KMS-11 (cell line): Measurements from ENCODE around the gene C17orf114.

ENCODE experiments used
- H2AFZ ChIP-seq: fragments of 200-600 bp; sonication (generic); 2 replicates; pipeline ENCODE4 v1.6.1; 2016; ENCODE audit warnings: antibody characterized with exemption, mixed run types, low read depth
- H3K27ac ChIP-seq: fragments of 200-600 bp; sonication (generic); 2 replicates; pipeline ENCODE4 v1.6.1; 2016; ENCODE audit warnings: mild to moderate bottlenecking, mixed run types
- H3K27me3 ChIP-seq: fragments of 200-600 bp; sonication (generic); 2 replicates; pipeline ENCODE4 v1.6.1; 2017; ENCODE audit warnings: mild to moderate bottlenecking, low read depth, mixed run types, moderate library complexity; ENCODE audit not compliant: insufficient read depth
- H3K36me3 ChIP-seq: fragments of 200-600 bp; sonication (generic); 2 replicates; pipeline ENCODE4 v1.6.1; 2017; ENCODE audit warnings: mild to moderate bottlenecking, mixed run types; ENCODE audit not compliant: insufficient read depth
- H3K4me1 ChIP-seq: fragments of 200-600 bp; sonication (generic); 2 replicates; pipeline ENCODE4 v1.6.1; 2016; ENCODE audit warnings: mild to moderate bottlenecking, low read depth, mixed run types; ENCODE audit not compliant: poor library complexity, severe bottlenecking
- H3K4me2 ChIP-seq: fragments of 200-600 bp; sonication (generic); 2 replicates; pipeline ENCODE4 v1.7.0; 2016; ENCODE audit warnings: mild to moderate bottlenecking, mixed run types
- H3K4me3 ChIP-seq: fragments of 200-600 bp; sonication (generic); IDR thresholded peaks from 2 replicates; pipeline ENCODE4 v1.6.1; 2017; ENCODE audit warnings: low read depth, low read length, mixed read lengths; ENCODE audit not compliant: insufficient read depth
- H3K79me2 ChIP-seq: fragments of 200-600 bp; sonication (generic); 2 replicates; pipeline ENCODE4 v1.6.1; 2016; ENCODE audit warnings: low read depth, mixed run types; ENCODE audit not compliant: insufficient read depth
- H3K9ac ChIP-seq: fragments of 200-600 bp; sonication (generic); 2 replicates; pipeline ENCODE4 v1.6.1; 2016; ENCODE audit warnings: mild to moderate bottlenecking, mixed run types
- H4K20me1 ChIP-seq: fragments of 200-600 bp; sonication (generic); 2 replicates; pipeline ENCODE4 v1.6.1; 2016; ENCODE audit warnings: mild to moderate bottlenecking, mixed run types; ENCODE audit not compliant: insufficient read depth
- CTCF ChIP-seq: fragments of 200-600 bp; sonication (generic); conservative IDR thresholded peaks from 2 replicates; pipeline ENCODE4 v1.6.1; 2017; ENCODE audit warnings: low read depth, mild to moderate bottlenecking, antibody characterized with exemption, low read length, moderate library complexity, mixed read lengths

Gene C17orf114

GRCh38 chr17:4789701-4789950 lies 12.5 kb downstream of the C17orf114 start:
- no peaks in the 10 kb centered on the region for H3K36me3 ChIP-seq
- no peaks in the 10 kb centered on the region for H3K79me2 ChIP-seq
- TF ChIP-seq CTCF, result no peak
- H3K27ac ChIP-seq, result peak overlapping the region; percentile 48
- no peaks in the 10 kb centered on the region for H3K27me3 ChIP-seq
- H3K9ac ChIP-seq, result no peak overlapping the region; the same call in 1 of the 2 replicates
- H3K4me3 ChIP-seq, result no peak overlapping the region
- H3K4me2 ChIP-seq, result no peak overlapping the region
- no peak overlapping the region for H2AFZ ChIP-seq
- H3K4me1 ChIP-seq, result no peaks in the 10 kb centered on the region
- H4K20me1 ChIP-seq, result no peaks in the 10 kb centered on the region

- no peak within 1 kb of the TSS; the same call in 1 of the 2 replicates for H3K9ac ChIP-seq
- H3K4me2 ChIP-seq, result no peak within 1 kb of the TSS
- no peak for TF ChIP-seq CTCF
- no peaks in the 10 kb centered on the region for H3K36me3 ChIP-seq
- H3K4me1 ChIP-seq, result no peaks in the 10 kb centered on the region
- no peaks in the 10 kb centered on the region for H3K27me3 ChIP-seq
- H3K27ac ChIP-seq, result peak within 1 kb of the TSS; percentile 48
- H4K20me1 ChIP-seq, result no peaks in the 10 kb centered on the region
- no peak within 1 kb of the TSS for H2AFZ ChIP-seq
- H3K4me3 ChIP-seq, result no peak within 1 kb of the TSS
- H3K79me2 ChIP-seq, result no peaks in the 10 kb centered on the region
These were observed 13.1 kb downstream of the C17orf114 start, which contains the start of gene GLTPD2 for GRCh38 chr17:4788807-4789700. GLTPD2 (plus strand) TSS chr17:4788964; CDS start chr17:4789012, 48 bp downstream.

DNA sequence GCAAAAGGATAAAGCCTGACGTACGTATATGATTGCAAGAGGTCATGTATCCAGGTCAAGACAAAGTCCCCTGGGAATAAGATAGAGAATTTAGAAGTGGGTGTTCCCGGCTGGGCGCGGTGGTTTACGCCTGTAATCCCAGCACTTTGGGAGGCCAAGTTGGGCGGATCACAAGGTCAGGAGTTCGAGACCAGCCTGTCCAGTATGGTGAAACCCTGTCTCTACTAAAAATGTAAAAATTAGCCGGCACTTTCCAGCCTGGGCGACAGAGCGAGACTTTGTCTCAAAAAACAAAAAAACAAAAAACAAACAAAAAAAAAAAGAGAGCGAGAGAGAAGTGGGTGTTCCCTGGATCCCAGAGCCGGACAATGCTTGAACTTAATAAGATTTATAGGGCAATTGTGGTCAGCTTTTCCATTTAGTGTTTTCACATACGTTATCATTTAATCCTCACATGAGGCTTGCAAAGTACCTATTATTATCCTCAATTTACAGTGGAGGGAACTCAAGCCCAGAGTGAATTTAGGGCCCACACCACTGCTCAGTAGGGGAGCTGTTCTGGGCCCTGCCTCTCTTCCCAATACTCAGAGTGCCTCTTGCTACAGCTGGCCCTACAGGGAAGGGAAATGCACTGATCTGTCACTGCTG lies 13.8 kb downstream of the C17orf114 start:
- Histone ChIP-seq H3K4me2 (no peak overlapping the region), H3K27me3 (no peaks in the 10 kb centered on the region), H2AFZ (no peak overlapping the region), H3K4me3 (no peak overlapping the region), H3K36me3 (no peaks in the 10 kb centered on the region), H3K4me1 (no peaks in the 10 kb centered on the region), H4K20me1 (no peaks in the 10 kb centered on the region), H3K9ac (no peak overlapping the region), H3K79me2 (no peaks in the 10 kb centered on the region), H3K27ac (no peak overlapping the region)
- TF ChIP-seq CTCF, result no peak

- Histone ChIP-seq H3K9ac (no peak overlapping the region), H3K27me3 (no peaks in the 10 kb centered on the region), H3K36me3 (no peaks in the 10 kb centered on the region), H2AFZ (no peak overlapping the region), H4K20me1 (no peaks in the 10 kb centered on the region), H3K4me3 (no peak overlapping the region), H3K27ac (no peak overlapping the region), H3K4me2 (no peak overlapping the region), H3K4me1 (no peaks in the 10 kb centered on the region), H3K79me2 (no peaks in the 10 kb centered on the region)
- no peak for TF ChIP-seq CTCF
These were observed 15.6 kb downstream of the C17orf114 start for GRCh38 chr17:4786516-4786915.
